ENCODE results near the gene WWOX.
A peak's percentile ranks its signal among the peaks of the same experiment; 100 is the strongest.
"Not testable (repeated sequence)": the region's sequence is repeated elsewhere in the genome, so short reads cannot be mapped to it uniquely, and the experiment has no call there.

The WWOX gene

DNA sequence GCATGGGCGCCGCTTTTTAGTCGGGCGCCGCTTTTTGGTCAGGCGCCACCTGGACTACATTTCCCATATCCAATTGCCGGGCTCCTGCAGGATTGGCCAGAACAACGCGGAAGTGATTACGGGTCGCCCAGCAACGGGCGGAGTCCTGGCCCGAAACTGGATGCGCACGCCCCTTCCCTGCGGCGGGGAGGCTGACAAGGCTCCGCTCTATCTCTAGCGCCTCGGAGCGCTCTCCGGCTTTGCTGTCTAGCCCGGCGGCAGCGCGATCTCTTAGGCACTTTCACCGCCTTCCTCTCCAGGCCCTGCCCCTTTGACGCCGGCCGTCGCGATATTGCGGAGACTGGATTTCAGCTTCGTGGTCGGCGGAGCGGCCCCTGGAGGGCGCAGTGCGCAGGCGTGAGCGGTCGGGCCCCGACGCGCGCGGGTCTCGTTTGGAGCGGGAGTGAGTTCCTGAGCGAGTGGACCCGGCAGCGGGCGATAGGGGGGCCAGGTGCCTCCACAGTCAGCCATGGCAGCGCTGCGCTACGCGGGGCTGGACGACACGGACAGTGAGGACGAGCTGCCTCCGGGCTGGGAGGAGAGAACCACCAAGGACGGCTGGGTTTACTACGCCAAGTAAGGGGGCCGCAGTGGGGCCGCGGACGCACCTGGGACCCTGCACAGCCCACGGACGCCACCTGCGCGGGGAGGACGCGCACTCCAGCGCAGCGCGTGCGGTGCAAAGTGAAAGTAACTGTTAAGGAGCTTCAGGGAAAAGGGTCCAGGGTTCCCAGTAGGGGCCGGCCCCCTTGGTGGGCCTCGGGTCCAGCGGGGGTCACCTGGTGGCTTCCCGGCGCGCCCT, at the start of gene WWOX:
WWOX (plus strand) TSS at position 384 of the 841 bp plus-strand sequence.
- DNase-seq = peak; percentile 98

- DNase-seq = no peak
These were observed 48.6 kb upstream of the WWOX start for GRCh38 chr16:78050734-78051400.

DNA sequence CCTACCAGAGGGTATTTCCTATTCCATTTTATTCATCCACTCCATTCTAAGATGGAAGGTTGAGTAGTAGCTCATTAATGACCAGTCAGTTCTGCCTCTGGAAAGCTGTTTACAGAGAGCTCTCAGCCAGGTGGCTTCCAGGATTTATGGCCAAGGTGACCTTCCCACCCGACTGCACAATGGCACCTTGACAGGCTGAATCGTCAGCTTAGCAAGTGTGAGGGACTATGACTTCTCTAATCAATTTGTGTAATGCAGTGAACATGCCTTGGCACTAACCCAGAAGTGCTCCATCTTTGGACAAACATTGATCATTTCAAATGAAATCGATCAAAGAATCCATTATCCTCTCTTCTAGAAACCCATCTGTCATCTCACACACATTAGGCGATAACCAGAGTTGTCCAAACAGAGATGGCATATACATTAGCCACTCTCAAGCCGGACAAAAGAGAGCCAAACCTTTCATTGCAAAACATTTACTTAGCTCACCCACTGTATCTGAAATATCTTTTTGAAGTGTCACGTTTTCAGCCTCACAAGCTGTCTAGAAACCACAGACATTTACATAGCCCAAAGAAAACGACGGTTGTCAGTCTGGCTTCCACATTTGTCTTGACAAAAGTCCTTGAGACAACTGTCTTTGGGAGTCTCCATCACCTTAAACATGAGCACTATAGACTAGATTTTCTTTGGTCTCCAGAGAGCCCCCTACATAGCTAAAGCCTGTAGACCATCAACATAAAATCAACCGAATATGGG, 41.5 kb upstream of the WWOX start:
- DNase-seq = no peak

GRCh38 chr16:78059806-78060205, 39.6 kb upstream of the WWOX start:
- DNase-seq = not testable (repeated sequence)

DNA sequence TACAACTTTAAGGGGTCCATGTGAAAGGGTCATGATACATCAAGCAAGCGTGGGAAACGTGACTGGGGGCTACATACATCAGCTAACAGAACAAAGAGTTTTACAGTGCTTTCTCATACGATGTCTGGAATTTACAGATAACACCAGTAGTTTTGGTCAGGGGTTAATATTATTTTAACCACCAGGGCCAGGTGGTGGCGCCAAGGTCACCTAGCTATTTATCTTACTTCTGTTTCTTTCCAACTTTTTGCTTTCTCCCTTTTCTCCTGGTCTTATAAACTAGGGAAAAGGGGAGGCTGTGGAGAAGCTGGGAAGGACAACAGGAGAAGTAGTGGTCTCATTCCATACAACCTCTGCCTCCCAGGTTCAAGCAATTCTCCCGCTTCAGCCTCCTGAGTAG, 39.2 kb upstream of the WWOX start:
- DNase-seq = no peak

DNA sequence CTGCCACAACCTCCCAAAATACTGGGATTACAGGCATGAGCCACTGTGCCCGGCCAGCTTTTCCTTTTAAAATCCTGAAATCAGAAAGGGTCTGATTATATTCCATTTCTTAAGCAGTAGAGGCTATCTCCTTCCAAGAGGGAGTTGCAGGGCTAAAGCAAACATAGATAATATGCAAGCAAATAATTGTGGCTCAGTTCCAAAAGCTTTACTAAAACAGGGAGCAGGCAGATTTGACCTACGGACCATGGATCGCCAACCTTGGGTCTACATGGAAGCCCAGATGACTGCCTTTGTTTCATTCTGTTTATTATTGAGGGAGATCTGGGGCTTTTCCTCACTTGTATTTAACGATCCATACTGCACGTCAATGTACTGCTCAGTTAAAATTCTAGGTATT, 38.6 kb upstream of the WWOX start:
- DNase-seq = no peak

DNA sequence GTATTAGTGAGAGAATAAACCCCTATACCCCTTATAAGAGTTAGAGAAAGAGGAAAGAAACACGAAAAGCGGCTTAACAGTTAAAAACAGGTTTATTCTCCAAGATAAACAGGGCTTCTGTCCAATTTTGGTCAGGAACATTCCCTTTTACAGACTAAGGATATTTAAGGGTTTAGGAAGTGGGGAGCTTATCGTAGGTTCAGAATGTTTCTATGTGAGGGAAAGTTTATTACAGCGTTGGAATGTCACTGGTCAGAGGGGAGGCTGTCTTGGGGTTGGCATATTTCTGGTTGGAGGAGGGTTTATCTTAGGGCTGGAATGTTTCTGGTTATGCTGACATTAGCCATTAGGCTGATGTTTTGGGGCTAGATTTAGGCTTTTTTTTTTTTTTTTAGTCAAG, 34.1 kb upstream of the WWOX start:
- DNase-seq = no peak

DNA sequence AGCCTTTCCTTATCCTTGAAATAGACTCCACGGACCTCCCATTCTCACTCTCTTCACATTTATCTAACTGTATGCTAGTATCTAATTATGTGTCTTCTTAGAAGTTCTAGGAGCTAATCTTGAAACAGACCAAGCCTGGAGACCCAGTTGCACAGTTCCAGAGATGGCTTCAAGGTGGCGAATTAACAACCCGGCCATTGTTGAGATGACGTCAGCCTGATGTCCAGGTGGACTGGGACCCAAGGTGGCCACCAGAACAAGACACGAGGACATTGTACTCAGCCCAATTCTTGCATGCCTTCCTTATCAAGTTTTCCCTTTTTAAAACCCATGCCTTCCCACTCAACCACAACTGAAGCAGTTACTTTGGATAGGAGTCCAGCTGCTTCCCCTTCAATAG, 29.5 kb upstream of the WWOX start:
- no peak for DNase-seq

- no peak for DNase-seq
These were observed 27.2 kb upstream of the WWOX start for GRCh38 chr16:78072275-78072674.

DNA sequence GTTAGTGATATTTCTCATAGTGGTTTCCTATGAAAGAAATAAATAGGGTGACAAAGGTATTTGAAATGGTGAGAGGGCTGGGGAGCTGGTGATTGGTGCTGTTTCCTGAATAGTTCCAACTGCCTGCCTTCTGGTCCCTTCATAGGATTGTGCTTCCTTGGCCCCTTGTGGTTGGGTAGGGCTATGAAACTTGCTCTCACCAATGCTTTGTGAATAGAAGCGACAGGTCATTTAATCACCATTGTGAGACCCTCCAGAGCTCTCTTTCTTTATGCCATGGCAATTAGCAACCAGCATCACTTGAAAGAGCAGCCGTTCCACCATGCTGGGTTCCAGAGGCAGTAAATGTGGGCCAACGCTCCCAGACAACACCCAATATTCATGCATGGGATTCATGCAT, 23.7 kb upstream of the WWOX start:
- no peak for DNase-seq

GRCh38 chr16:78081341-78081740, 18.1 kb upstream of the WWOX start:
- DNase-seq = no peak

DNA sequence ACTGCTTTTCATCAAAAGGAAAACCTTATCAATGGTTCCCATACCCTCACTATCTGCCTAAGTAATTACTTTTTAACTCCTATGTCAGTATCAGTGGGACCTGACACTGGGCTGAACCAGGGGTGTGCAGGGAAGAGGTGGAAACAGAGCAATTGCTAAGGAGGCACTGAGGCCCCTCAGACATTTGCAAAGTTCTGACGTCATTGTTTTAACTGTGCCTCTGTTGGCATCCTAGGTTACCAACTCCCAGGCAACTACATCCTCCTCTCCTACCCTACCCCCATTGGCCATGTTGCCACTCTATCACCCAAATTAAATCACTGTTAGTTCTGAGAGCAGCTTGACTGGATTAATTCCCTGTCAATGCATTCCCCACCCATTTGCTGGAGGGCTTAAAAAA, 8.0 kb upstream of the WWOX start:
- no peak for DNase-seq

GRCh38 chr16:78092758-78093157, 6.7 kb upstream of the WWOX start:
- no peak for DNase-seq

DNA sequence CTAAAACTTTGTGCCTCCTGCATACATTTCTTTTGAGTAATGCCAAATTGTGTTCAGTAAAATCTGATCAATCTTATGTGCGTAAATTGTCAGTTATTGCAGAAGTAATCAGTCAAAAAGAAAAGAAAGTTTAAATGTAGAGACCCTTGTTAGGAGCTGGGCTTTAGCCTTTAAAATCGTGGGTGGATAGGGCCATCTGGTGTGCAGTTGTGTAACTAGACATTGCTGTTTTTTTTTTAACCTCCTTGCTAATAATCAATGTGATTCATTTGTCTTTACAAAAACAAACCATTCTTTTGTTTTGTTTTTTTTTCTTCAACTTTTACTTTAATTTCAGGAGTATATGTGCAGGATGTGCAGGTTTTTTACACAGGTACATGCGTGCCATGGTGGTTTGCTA, 5.3 kb upstream of the WWOX start:
- DNase-seq = no peak

GRCh38 chr16:78094998-78095397, 4.5 kb upstream of the WWOX start:
- no peak for DNase-seq

GRCh38 chr16:78096386-78096785, 3.1 kb upstream of the WWOX start:
- DNase-seq = no peak

DNA sequence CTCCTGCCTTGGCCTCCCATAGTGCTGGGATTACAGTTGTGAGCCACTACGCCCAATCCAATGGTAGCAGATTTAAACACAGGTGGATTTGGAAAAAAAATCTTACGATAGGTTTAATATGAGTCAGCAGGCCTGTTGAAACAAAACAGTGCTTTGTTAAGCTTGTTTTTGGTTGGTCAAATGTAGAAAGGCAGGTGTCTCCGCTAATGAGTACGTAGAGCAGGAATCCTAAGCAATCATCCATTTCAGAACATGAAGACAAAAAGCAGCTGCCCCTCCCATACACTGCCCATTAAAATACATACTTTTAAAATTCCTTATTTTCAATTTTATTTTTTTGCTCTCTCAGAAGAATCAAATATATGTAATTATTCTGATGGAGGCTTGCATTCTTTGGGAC, 1.9 kb upstream of the WWOX start:
- DNase-seq = no peak

DNA sequence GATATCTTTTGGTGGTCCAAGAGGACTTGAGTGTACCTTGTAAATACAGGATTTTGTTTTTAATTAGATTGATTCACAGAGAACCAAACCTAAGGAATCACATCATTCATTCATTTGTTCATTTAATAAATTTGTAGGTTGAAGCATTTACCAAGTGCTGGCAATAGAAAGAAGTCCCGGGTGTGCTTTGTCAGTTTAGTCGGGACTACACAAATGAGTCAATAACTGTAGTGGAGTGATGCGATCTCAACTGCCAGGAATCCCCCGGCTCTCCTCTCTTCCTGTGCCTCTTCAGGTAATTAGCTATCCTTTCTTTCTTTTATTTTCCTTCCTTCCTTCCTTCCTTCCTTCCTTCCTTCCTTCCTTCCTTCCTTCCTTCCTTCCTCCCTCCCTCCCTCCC, 1.4 kb upstream of the WWOX start:
- DNase-seq = no peak

- no peak for DNase-seq
These were observed 721 bp upstream of the WWOX start for GRCh38 chr16:78098595-78099270.

DNA sequence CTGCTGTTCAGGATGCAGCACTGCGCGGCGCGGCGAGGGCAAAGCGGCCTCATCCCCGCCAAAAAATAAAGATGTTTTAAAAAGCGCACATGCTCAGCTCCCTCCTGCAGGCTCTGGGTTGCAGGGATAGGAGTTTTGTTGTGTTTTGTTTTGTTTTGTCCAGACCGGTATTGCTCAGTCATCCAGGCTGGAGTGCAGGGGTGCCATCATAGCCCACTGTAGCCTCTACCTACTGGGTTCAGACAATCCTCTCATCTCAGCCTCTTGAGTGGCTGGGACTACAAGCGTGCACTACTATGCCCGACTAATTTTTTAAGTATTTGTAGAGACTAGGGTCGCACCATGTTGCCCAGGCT, 636 bp downstream of the WWOX start:
- no peak for DNase-seq

GRCh38 chr16:78102122-78102660, 2.7 kb downstream of the WWOX start:
- DNase-seq = no peak

- DNase-seq = no peak
These were observed 3.4 kb downstream of the WWOX start for GRCh38 chr16:78102865-78103264.

DNA sequence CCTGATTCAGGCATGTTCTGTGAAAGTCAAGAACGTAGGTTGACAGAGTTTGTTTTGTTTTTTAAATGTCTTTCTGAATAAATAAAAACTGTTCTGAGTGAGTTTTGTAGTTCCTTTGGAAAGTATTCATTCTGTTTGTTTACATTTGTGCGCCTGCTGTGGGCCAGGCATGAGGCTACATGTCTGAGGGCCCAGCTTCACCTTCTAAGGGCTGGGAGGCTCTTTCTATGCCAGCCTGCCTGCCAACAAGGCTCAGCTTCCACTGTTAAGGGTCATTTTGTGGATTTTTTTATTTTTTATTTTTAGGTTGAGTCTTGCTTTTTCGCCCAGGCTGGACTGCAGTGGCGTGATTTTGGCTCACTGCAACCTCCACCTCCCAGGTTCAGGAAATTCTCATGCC, 6.1 kb downstream of the WWOX start:
- DNase-seq = no peak

Data from CD4-positive, alpha-beta T cell treated with Interferon gamma for 1 hour (primary cell).